ENCODE results near the gene SEC61B.

Gene SEC61B

DNA sequence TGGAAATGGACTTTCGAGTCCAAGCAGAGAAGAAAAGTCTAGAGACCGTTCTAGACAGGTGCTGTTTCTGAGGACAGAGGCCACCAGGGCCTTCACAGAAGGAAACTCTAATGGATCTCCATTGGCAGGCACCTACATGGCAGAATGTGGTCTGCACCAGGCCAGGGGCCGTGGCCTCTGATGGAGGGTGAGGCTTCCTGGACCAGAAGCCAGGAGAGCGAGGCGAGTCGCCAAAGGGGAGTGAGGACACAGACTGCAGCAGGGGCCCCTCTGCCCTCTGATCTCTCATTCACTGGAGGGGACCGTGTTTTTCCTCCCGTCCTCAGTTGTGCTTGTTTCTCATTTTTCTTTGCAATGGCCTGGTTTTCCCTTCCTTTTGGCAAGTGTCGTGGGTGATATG is 41.4 kb upstream of the SEC61B start:
- no peak for FAIRE-seq
- DNase-seq (ENCODE audit: insufficient read length, low spot score), result no peak
- TF ChIP-seq, protein P1, sequence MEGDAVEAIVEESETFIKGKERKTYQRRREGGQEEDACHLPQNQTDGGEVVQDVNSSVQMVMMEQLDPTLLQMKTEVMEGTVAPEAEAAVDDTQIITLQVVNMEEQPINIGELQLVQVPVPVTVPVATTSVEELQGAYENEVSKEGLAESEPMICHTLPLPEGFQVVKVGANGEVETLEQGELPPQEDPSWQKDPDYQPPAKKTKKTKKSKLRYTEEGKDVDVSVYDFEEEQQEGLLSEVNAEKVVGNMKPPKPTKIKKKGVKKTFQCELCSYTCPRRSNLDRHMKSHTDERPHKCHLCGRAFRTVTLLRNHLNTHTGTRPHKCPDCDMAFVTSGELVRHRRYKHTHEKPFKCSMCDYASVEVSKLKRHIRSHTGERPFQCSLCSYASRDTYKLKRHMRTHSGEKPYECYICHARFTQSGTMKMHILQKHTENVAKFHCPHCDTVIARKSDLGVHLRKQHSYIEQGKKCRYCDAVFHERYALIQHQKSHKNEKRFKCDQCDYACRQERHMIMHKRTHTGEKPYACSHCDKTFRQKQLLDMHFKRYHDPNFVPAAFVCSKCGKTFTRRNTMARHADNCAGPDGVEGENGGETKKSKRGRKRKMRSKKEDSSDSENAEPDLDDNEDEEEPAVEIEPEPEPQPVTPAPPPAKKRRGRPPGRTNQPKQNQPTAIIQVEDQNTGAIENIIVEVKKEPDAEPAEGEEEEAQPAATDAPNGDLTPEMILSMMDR (IDR thresholded peaks at IDR 0.05; ENCODE audit: insufficient read depth, missing control alignments), result no peak

DNA sequence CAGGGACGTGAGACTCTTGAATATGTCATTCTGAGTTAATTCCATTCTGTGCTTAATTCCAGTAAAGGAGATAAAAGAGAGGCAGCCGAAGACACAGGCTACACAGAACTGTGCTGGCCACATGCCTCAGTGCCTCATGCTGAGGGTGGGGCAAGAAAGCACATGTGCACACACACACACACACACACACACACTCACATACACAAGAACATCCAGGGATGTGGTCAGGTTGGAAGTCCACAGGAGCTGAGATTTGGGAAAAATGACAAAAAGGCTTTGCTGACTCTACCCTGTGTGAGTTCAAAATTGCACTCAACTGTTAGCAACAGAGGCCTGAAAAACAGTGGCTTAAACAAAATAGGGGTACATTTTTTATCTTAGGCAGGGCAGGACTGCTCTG is 40.9 kb upstream of the SEC61B start:
- TF ChIP-seq, protein P1 (IDR thresholded peaks at IDR 0.05; ENCODE audit: insufficient read depth, missing control alignments), result no peak
- DNase-seq (ENCODE audit: insufficient read length, low spot score) (no peak), FAIRE-seq (no peak)

DNA sequence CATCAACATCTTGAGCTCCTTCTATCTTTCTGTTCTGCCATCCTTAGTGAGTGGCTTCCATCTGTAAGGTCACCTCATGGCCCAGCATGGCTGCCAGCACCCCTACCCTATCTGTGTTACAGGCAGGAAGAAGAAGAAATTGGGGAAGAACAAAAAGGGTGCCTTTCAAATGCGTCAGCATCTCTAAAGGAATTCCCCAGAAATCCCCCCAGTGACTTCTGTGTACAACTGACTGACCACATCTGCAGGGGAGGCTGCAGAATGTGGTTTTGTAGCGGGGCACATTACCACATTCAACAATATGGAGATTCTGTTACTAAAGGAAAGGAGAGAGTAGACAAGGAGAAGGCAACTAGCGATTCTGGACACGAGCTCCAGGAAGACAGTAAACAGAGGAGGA is 40.5 kb upstream of the SEC61B start:
- FAIRE-seq (no peak), DNase-seq (ENCODE audit: insufficient read length, low spot score) (no peak)
- TF ChIP-seq, protein P1 (IDR thresholded peaks at IDR 0.05; ENCODE audit: insufficient read depth, missing control alignments), result no peak

DNA sequence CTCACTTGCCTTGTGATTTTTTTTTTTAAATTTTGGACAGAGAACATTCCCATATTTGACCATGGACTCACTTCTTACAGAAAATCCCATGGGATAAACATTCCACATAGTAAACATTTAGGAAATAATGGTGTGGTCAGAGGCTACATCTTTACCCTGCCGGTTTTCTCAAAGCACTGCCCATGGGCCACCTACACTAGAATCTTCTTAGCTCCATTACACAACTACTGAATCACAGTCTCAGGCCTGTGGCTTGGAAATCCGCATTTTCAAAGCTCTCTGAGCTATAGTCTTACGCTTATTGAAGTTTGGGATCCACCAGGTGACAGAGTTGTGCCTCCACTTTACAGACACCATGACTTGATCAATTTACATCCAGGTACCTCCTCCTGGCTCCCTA is 39.7 kb upstream of the SEC61B start:
- no peak for DNase-seq (ENCODE audit: insufficient read length, low spot score)
- no peak for FAIRE-seq
- TF ChIP-seq, protein P1 (IDR thresholded peaks at IDR 0.05; ENCODE audit: insufficient read depth, missing control alignments), result no peak

DNA sequence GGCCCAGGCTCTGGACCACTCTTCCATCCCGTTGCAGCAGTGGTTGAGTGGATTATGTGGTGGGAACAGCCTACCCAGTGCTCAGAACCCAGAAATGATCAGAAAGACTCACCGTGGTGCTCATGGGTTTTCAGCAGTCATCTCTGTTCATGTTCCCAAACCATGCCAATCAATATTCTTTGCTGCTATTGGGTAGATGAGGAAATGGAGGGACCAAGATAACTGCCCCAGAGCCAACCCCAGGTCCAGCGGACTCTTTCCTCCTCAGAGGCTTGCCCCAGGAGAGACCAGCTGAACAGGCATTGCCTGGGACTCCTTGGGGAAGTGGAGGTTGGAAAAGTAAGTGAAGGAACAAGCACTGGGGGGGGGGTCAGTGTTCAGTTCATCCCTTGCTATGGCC is 38.5 kb upstream of the SEC61B start:
- no peak for FAIRE-seq
- no peak for DNase-seq (ENCODE audit: insufficient read length, low spot score)
- TF ChIP-seq, protein P1 (IDR thresholded peaks at IDR 0.05; ENCODE audit: insufficient read depth, missing control alignments), result no peak

DNA sequence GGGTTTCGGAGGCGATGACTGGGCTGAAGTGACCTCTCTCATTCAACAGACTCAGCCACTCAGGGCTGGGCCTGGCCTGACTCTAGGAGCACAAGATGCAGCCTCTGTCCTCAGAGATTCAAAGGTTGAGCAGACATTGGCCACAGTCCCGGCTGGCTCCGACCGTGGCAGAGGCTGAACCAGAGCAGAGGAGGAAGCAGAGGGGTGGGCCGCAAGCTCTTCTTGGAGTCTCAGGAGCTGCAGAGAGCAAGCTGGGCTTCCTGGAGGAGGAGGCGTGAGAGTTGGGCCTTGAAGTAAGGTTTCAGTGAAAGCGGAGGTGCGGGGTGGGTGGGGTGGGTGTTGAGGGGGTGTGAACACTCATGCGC is 38.0 kb upstream of the SEC61B start:
- no peak for DNase-seq (ENCODE audit: insufficient read length, low spot score)
- TF ChIP-seq, protein P1 (IDR thresholded peaks at IDR 0.05; ENCODE audit: insufficient read depth, missing control alignments), result no peak
- no peak for FAIRE-seq

DNA sequence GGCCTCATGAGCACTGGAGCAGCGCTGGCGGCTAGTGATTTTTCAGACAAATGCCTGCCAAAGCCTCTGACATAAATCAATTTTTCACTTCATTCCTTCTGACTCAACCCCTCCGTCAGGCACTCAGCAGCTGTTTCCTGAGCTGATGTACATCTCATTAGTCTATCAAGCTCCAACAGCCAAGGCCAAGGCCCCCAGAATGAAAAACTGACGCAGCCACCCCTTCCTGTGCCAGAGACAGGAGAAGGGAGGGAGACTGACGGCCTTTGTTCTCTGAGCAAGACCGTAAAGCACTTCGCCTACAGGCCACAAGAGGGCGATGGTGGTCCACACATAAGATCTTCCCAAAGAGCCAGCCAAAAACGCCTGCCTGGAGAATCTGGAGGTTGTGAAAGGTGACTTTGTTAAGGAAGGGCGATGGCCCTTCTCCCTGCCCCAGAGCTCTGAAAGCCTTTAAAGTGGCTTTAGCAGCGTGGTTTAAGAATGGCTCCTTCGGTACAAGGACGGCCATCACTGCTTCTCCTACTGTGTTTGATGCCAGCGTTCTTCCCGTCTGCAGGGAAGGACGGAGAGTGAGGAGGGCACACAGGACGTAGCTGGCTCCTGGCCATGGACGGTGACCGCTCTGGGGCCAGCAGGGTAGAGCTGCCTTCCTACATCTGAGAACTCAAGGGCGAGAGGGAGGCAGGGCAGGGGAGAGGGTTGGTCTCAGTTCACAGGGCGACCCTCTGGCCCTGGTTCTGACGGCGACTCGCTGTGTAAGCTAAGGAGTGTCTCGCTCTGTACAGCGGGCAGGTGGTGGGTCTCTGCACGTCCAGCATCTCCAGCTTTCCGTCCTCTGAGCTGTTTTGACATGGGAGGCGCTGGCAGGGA is 37.4 kb upstream of the SEC61B start:
- TF ChIP-seq, protein P1 (IDR thresholded peaks at IDR 0.05; ENCODE audit: insufficient read depth, missing control alignments), result peak; percentile 93
- FAIRE-seq (no peak), DNase-seq (ENCODE audit: insufficient read length, low spot score) (peak; percentile 77)

Data from D721Med (cell line).